ENCODE results near the gene RSAD2.

GRCh38 chr2:6846540-6846939 is 31.0 kb upstream of the RSAD2 start:
- TF ChIP-seq, protein P1, sequence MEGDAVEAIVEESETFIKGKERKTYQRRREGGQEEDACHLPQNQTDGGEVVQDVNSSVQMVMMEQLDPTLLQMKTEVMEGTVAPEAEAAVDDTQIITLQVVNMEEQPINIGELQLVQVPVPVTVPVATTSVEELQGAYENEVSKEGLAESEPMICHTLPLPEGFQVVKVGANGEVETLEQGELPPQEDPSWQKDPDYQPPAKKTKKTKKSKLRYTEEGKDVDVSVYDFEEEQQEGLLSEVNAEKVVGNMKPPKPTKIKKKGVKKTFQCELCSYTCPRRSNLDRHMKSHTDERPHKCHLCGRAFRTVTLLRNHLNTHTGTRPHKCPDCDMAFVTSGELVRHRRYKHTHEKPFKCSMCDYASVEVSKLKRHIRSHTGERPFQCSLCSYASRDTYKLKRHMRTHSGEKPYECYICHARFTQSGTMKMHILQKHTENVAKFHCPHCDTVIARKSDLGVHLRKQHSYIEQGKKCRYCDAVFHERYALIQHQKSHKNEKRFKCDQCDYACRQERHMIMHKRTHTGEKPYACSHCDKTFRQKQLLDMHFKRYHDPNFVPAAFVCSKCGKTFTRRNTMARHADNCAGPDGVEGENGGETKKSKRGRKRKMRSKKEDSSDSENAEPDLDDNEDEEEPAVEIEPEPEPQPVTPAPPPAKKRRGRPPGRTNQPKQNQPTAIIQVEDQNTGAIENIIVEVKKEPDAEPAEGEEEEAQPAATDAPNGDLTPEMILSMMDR (IDR thresholded peaks at IDR 0.05) = no peak
- TF ChIP-seq FOXJ3 (CRISPR knock-in tag; IDR thresholded peaks at IDR 0.05; ENCODE audit: borderline replicate concordance) = no peak
- no peak for TF ChIP-seq ZNF232 (CRISPR knock-in tag; IDR thresholded peaks at IDR 0.05)
- TF ChIP-seq MAX (CRISPR knock-in tag; IDR thresholded peaks at IDR 0.05) = no peak
- TF ChIP-seq, protein P2, sequence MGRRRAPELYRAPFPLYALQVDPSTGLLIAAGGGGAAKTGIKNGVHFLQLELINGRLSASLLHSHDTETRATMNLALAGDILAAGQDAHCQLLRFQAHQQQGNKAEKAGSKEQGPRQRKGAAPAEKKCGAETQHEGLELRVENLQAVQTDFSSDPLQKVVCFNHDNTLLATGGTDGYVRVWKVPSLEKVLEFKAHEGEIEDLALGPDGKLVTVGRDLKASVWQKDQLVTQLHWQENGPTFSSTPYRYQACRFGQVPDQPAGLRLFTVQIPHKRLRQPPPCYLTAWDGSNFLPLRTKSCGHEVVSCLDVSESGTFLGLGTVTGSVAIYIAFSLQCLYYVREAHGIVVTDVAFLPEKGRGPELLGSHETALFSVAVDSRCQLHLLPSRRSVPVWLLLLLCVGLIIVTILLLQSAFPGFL (CRISPR knock-in tag; IDR thresholded peaks at IDR 0.05; ENCODE audit: borderline replicate concordance) = no peak
- TF ChIP-seq MXD4 (CRISPR knock-in tag; IDR thresholded peaks at IDR 0.05; ENCODE audit: borderline replicate concordance) = no peak
- no peak for TF ChIP-seq TEAD4 (CRISPR knock-in tag; IDR thresholded peaks at IDR 0.05)
- no peak for TF ChIP-seq TCF7 (CRISPR knock-in tag; IDR thresholded peaks at IDR 0.05; ENCODE audit: low read depth)

Data from WTC11 (cell line).